Measurements from ENCODE around the gene FBXL14.

The FBXL14 gene

GRCh38 chr12:1567852-1568251, 26.5 kb downstream of the FBXL14 start:
- no peak overlapping the region for H3K27ac ChIP-seq (ENCODE audit: extremely low read depth, low read depth, low read length)
- no peak overlapping the region for H3K4me3 ChIP-seq (ENCODE audit: low read depth, low read length)
- H3K9me3 ChIP-seq (ENCODE audit: control insufficient read depth, insufficient read depth, low read depth, low read length): no peaks in the 10 kb centered on the region
- ChIA-PET POLR2A (no interaction called here), CTCF (no interaction called here)
- H3K4me1 ChIP-seq (ENCODE audit: control insufficient read depth, insufficient read depth, low read length): peaks cover 8% of the 10 kb centered on the region; the same call in 1 of the 2 replicates
- H3K36me3 ChIP-seq (ENCODE audit: control insufficient read depth in 2 of 2, insufficient read depth in 1 of 2, low read length in 2 of 2): no peaks in the 10 kb centered on the region
- TF ChIP-seq ZNF140 (tag by site-specific recombination; IDR thresholded peaks at IDR 0.05) (no peak), ZNF558 (tag by site-specific recombination; IDR thresholded peaks at IDR 0.05) (peak; percentile 94), GLIS1 (tag by site-specific recombination; IDR thresholded peaks at IDR 0.05) (no peak)

- ChIA-PET CTCF (no interaction called here), POLR2A (no interaction called here)
- Histone ChIP-seq H3K27ac (ENCODE audit: extremely low read depth, low read depth, low read length) (no peak overlapping the region), H3K36me3 (ENCODE audit: control insufficient read depth in 2 of 2, insufficient read depth in 1 of 2, low read length in 2 of 2) (no peaks in the 10 kb centered on the region), H3K9me3 (ENCODE audit: control insufficient read depth, insufficient read depth, low read depth, low read length) (no peaks in the 10 kb centered on the region), H3K4me1 (ENCODE audit: control insufficient read depth, insufficient read depth, low read length) (no peaks in the 10 kb centered on the region), H3K4me3 (ENCODE audit: low read depth, low read length) (no peak overlapping the region)
- TF ChIP-seq ZFHX2 (tag by site-specific recombination; conservative IDR thresholded peaks at IDR 0.05) (peak; percentile 66), EGR2 (tag by site-specific recombination; IDR thresholded peaks at IDR 0.05; ENCODE audit: low read depth) (peak; percentile 63), TRIM28 (IDR thresholded peaks at IDR 0.05; ENCODE audit: borderline replicate concordance, low read length) (0 out of 2 replicates have a peak, but pooled peaks have one; percentile 24), BCL11A (tag by site-specific recombination; IDR thresholded peaks at IDR 0.05; ENCODE audit: low read depth) (no peak)
Observed at GRCh38 chr12:1566449-1567135, 27.8 kb downstream of the FBXL14 start.

GRCh38 chr12:1565172-1565571, 29.2 kb downstream of the FBXL14 start:
- no peaks in the 10 kb centered on the region for H3K9me3 ChIP-seq (ENCODE audit: control insufficient read depth, insufficient read depth, low read depth, low read length)
- H3K27ac ChIP-seq (ENCODE audit: extremely low read depth, low read depth, low read length): no peak overlapping the region
- TF ChIP-seq ZNF48 (tag by site-specific recombination; IDR thresholded peaks at IDR 0.05) (no peak), ZNF549 (tag by site-specific recombination; IDR thresholded peaks at IDR 0.05) (no peak), PRDM10 (tag by site-specific recombination; IDR thresholded peaks at IDR 0.05) (no peak), ZNF223 (tag by site-specific recombination; IDR thresholded peaks at IDR 0.05) (no peak), ZNF157 (tag by site-specific recombination; IDR thresholded peaks at IDR 0.05) (no peak), GLI4 (tag by site-specific recombination; IDR thresholded peaks at IDR 0.05) (no peak), YY1 (tag by site-specific recombination; IDR thresholded peaks at IDR 0.05) (no peak), ZNF248 (tag by site-specific recombination; IDR thresholded peaks at IDR 0.05) (no peak), FEZF1 (tag by site-specific recombination; IDR thresholded peaks at IDR 0.05) (no peak)
- H3K4me3 ChIP-seq (ENCODE audit: low read depth, low read length): no peak overlapping the region
- no peaks in the 10 kb centered on the region for H3K4me1 ChIP-seq (ENCODE audit: control insufficient read depth, insufficient read depth, low read length)
- POLR2A ChIA-PET: no interaction called here
- no peaks in the 10 kb centered on the region for H3K36me3 ChIP-seq (ENCODE audit: control insufficient read depth in 2 of 2, insufficient read depth in 1 of 2, low read length in 2 of 2)
- CTCF ChIA-PET: interaction anchor here (0.7 kb wide), 1 partner anchor 447 kb away, joined by 3 read pairs; no protein-coding TSS in a partner anchor

- ChIA-PET CTCF (interaction anchor here (0.7 kb wide), 1 partner anchor 388 kb away, joined by 3 read pairs; no protein-coding TSS in a partner anchor), POLR2A (no interaction called here)
- Histone ChIP-seq H3K27ac (ENCODE audit: extremely low read depth, low read depth, low read length) (no peak overlapping the region), H3K4me3 (ENCODE audit: low read depth, low read length) (no peak overlapping the region), H3K9me3 (ENCODE audit: control insufficient read depth, insufficient read depth, low read depth, low read length) (no peaks in the 10 kb centered on the region), H3K36me3 (ENCODE audit: control insufficient read depth in 2 of 2, insufficient read depth in 1 of 2, low read length in 2 of 2) (no peaks in the 10 kb centered on the region), H3K4me1 (ENCODE audit: control insufficient read depth, insufficient read depth, low read length) (no peaks in the 10 kb centered on the region)
- TF ChIP-seq HOXD13 (CRISPR knock-in tag; IDR thresholded peaks at IDR 0.05; ENCODE audit: borderline replicate concordance) (no peak), GFI1B (tag by site-specific recombination; IDR thresholded peaks at IDR 0.05) (no peak), ZNF670 (tag by site-specific recombination; IDR thresholded peaks at IDR 0.05; ENCODE audit: low read depth) (no peak), ZNF629 (tag by site-specific recombination; IDR thresholded peaks at IDR 0.05) (no peak), ZBTB1 (tag by site-specific recombination; IDR thresholded peaks at IDR 0.05) (no peak), ZNF645 (tag by site-specific recombination; IDR thresholded peaks at IDR 0.05) (no peak), GLIS2 (tag by site-specific recombination; IDR thresholded peaks at IDR 0.05) (no peak), ZNF341 (tag by site-specific recombination; IDR thresholded peaks at IDR 0.05; ENCODE audit: low read depth) (no peak), ZFP69B (tag by site-specific recombination; IDR thresholded peaks at IDR 0.05) (no peak), ZNF610 (tag by site-specific recombination; IDR thresholded peaks at IDR 0.05; ENCODE audit: borderline replicate concordance) (no peak)
Observed at GRCh38 chr12:1564067-1564466, 30.3 kb downstream of the FBXL14 start.
